T-helper 2 cell treated with Interferon-gamma antibody and Interleukin-4, amounts not matched to agents 5 μg/mL and 100 μg/mL, for 36 hours (primary cell): ENCODE results near the gene DPP7.

Experiments
- DNase-seq: peaks from one replicate; pipeline ENCODE4 v3.0.0; 2021; ENCODE audit warnings: low spot score
- H3K27ac Mint-ChIP-seq: one replicate; pipeline ENCODE4 v1.8.0; 2021; ENCODE audit warnings: mild to moderate bottlenecking, mixed read lengths
- H3K27me3 Mint-ChIP-seq: one replicate; pipeline ENCODE4 v1.8.0; 2021; ENCODE audit warnings: low read depth, mixed read lengths
- H3K36me3 Mint-ChIP-seq: one replicate; pipeline ENCODE4 v1.8.0; 2021; ENCODE audit warnings: low read depth, mixed read lengths
- H3K4me1 Mint-ChIP-seq: one replicate; pipeline ENCODE4 v1.8.0; 2021; ENCODE audit warnings: low read depth, mixed read lengths
- H3K4me3 Mint-ChIP-seq: one replicate; pipeline ENCODE4 v1.8.0; 2022; ENCODE audit warnings: mild to moderate bottlenecking, moderate library complexity, mixed read lengths
- H3K9me3 Mint-ChIP-seq: one replicate; pipeline ENCODE4 v1.8.0; 2021; ENCODE audit warnings: mixed read lengths

The DPP7 gene

DNA sequence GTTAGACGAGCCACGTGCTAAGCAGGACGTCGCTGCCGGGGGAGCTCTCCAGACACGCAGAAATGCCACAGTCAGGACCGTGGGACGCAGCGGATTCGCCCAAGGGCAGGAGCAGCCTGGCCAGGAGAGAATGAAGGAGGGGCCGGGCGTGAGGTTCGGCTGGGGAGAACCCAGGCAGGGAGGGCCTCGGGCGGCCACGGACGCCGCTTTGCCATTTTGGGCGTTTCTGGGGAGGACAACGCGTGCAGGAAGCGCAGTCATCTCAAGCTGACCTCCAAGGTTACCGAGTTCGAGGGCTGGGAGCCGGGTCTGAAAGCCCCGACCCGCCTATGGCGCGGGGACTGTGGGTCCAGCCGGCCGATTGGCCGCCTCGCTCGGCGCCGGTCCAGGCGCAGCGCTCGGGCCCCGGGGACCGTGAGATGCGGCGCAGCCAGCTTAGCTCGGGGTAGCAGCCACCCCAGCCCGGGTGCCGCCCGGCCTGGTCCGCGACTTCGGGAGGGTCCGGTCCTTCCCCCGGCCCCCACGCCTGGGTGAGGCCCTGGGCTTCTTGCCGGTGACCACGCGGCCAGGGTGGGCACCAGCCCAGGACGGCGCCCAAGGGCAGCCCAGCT is 28.5 kb downstream of the DPP7 start:
- H3K36me3 Mint-ChIP-seq: peaks cover 19% of the 10 kb centered on the region
- H3K9me3 Mint-ChIP-seq: no peaks in the 10 kb centered on the region
- peak; percentile 47 for DNase-seq
- no peaks in the 10 kb centered on the region for H3K27me3 Mint-ChIP-seq
- peak overlapping the region; percentile 90 for H3K4me3 Mint-ChIP-seq
- peaks cover 25% of the 10 kb centered on the region for H3K4me1 Mint-ChIP-seq
- H3K27ac Mint-ChIP-seq: peak overlapping the region; percentile 97

DNA sequence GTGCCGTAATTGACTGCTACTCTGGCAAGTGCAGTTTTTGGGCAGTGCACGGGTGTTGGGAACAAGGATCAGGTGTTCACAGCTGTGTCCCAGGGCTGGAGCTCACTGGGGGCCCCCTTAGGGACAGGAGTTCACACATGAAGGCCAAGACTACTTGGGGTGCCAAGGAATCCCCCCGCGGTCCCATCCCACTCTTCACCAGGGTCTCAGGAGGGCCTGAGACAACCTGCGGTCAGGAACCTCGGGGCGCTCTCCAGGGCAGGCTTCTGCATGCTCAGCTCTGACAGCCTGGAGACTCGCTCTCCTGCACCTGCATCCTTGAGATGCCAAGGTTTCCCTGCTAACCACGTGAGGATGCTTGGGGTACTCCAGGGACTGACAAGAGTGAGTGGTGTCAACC is 30.0 kb downstream of the DPP7 start:
- H3K27me3 Mint-ChIP-seq: no peaks in the 10 kb centered on the region
- peaks cover 17% of the 10 kb centered on the region for H3K36me3 Mint-ChIP-seq
- H3K27ac Mint-ChIP-seq: no peak overlapping the region
- H3K9me3 Mint-ChIP-seq: no peaks in the 10 kb centered on the region
- no peak overlapping the region for H3K4me3 Mint-ChIP-seq
- peaks cover 25% of the 10 kb centered on the region for H3K4me1 Mint-ChIP-seq
- DNase-seq: no peak

DNA sequence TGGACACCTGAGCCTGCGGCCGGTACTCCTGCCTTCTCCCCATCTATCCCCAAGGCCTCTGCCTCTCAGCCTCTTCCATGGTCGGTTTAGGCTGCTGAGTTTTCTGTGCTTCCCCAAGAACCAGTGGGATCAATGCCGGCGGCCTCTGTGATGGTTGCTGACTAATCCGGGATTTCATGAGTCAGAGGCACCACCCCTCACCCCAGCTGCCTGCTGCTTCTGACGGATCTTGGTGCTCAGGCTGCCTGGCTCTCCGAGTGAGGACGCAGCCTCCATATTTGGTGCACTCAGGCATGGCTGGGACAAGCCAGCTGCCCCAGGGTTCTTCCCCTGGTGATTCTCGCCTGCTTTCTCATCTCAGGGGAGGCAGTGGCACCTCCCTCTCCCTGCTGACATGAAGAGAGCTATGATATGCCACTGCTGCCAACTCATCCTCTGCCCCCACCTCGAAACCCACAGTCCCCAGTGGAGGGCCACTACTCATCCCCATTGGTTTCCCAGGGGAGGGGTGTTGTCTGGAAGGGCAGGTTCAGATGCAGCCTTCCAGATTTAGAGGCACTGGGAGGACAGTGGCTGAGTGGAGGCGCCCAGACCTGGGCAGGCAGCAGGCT is 31.0 kb downstream of the DPP7 start:
- H3K36me3 Mint-ChIP-seq: peaks cover 12% of the 10 kb centered on the region
- no peak overlapping the region for H3K27ac Mint-ChIP-seq
- no peak overlapping the region for H3K4me3 Mint-ChIP-seq
- H3K9me3 Mint-ChIP-seq: no peaks in the 10 kb centered on the region
- DNase-seq: no peak
- H3K27me3 Mint-ChIP-seq: no peaks in the 10 kb centered on the region
- H3K4me1 Mint-ChIP-seq: peaks cover 19% of the 10 kb centered on the region

DNA sequence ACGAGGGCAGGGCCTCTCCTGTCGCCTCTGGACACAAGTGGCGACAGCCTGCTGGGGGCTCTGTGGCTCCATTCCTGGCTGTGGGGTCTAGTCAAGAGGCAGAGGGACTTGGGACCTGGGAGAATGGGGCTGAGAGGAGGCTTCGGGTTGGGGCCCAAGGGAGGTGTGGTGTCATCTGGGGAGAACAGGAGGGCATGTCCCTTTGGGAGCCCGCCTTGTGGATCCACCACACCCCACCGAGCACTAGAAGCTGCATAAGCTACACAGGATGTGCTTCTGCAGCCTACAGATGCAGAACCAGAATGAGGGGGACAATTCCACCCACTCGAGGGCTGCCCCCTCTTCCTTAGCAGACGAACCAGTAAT is 31.6 kb downstream of the DPP7 start:
- peaks cover 9% of the 10 kb centered on the region for H3K36me3 Mint-ChIP-seq
- peaks cover 13% of the 10 kb centered on the region for H3K4me1 Mint-ChIP-seq
- no peak overlapping the region for H3K27ac Mint-ChIP-seq
- no peaks in the 10 kb centered on the region for H3K27me3 Mint-ChIP-seq
- no peak for DNase-seq
- no peak overlapping the region for H3K4me3 Mint-ChIP-seq
- H3K9me3 Mint-ChIP-seq: no peaks in the 10 kb centered on the region

DNA sequence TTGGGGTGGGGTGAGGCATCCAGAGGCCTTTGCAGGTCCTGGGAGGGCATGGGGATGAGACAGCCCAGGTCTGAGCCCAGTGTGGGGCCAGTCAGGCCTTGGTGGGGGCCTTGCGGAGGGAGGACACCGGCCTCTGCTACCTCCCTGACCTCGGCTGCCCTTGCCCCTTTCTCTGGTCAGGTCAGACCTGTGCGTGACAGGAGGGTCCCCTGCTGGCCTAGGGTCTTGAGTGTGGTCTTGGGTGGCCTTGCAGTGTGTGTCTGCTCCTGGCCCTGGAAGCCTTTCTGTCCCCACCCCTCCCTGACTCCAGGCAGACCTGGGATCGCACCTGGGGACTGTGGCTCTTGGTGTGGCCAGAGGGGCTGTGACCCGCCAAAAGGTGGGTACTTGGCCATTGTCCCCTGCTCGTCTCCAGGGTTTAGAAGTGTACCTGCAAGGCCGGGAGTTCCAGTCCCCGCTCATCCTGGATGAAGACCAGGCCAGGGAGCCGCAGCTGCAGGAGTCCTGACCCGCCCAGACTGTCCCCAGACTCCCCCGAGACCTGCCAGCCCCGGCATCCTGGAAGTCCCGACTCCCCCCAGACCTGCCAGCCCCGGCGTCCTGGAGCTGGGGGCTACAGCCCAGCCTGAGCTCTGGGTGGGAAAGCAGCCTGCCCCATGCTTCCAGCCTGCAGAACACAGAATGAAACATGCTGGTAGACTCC is 32.2 kb downstream of the DPP7 start:
- peaks cover 9% of the 10 kb centered on the region for H3K36me3 Mint-ChIP-seq

DNA sequence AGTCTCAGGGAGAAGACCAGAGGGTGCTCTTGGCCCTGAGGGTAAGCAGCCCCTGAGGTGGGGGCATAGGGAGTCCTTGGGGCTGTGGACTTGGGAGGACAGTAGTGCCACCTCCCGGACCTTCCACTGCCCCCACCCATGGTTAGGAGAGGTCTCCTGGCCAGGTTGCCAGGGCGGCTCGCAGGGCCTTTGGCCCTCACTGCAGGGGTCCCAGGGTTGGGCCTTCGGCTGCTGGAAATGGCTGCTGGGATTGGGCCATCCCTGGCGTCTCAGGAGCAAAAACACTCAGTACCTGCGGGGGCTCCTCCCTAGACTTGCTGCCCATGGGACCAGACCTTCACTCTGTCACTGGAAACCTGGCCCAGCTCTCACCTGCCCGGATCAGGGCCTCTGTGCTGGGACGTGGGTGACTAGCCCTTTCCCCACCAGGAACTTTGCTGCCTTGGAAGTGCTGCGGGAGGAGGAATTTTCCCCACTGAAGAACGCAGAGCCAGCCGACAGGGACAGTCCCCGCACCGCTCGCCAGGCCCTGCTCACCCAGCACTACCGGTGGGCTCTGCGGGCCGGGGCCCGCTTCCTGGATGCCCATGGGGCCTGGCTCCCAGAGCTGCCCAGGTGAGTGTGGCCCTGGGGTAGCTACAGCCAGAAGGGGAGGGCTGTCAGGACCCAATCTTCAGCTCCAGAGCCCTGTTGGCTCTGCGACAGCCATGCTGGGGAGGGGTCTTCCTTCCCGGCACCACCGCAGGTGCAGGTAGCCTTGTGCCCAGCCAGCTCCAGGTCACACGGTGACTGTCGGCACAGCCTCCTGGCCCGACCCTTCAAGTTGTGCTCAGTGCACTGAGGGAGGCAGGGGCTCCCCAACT is 34.0 kb downstream of the DPP7 start:
- H3K27ac Mint-ChIP-seq: no peak overlapping the region

More for the DNA sequence above, 32.2 kb downstream of the DPP7 start:
- H3K27ac Mint-ChIP-seq: no peak overlapping the region
- no peak overlapping the region for H3K4me3 Mint-ChIP-seq
- no peak for DNase-seq
- no peaks in the 10 kb centered on the region for H3K9me3 Mint-ChIP-seq
- peaks cover 7% of the 10 kb centered on the region for H3K4me1 Mint-ChIP-seq
- H3K27me3 Mint-ChIP-seq: no peaks in the 10 kb centered on the region

DNA sequence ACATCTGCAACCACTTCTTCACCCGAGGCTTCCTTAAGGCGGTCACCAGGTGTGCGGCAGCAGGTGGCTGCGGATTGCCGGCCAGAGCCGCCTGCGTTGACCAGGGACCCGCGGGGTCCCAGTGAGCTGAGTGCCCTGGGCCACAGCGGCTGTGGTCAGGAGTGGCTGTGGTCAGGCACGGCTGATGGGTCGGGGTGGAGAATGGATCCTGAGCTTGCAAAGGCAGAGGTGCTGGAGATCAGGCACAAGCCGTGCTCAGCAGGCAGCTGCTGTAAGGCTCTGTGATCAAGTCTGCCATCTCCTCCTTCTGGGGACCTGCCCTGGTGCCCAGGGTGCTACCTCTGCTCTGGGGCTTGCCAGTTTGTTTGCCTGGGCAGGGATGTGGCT is 35.1 kb downstream of the DPP7 start:
- H3K27ac Mint-ChIP-seq: no peak overlapping the region
- no peak overlapping the region for H3K4me3 Mint-ChIP-seq
- H3K36me3 Mint-ChIP-seq: peaks cover 9% of the 10 kb centered on the region
- no peaks in the 10 kb centered on the region for H3K27me3 Mint-ChIP-seq
- H3K4me1 Mint-ChIP-seq: peaks cover 4% of the 10 kb centered on the region
- H3K9me3 Mint-ChIP-seq: no peaks in the 10 kb centered on the region
- no peak for DNase-seq

More for the DNA sequence above, 34.0 kb downstream of the DPP7 start:
- Mint-ChIP-seq H3K27me3 (no peaks in the 10 kb centered on the region), H3K36me3 (peaks cover 9% of the 10 kb centered on the region), H3K4me1 (peaks cover 3% of the 10 kb centered on the region), H3K9me3 (no peaks in the 10 kb centered on the region), H3K4me3 (no peak overlapping the region)
- DNase-seq: no peak

DNA sequence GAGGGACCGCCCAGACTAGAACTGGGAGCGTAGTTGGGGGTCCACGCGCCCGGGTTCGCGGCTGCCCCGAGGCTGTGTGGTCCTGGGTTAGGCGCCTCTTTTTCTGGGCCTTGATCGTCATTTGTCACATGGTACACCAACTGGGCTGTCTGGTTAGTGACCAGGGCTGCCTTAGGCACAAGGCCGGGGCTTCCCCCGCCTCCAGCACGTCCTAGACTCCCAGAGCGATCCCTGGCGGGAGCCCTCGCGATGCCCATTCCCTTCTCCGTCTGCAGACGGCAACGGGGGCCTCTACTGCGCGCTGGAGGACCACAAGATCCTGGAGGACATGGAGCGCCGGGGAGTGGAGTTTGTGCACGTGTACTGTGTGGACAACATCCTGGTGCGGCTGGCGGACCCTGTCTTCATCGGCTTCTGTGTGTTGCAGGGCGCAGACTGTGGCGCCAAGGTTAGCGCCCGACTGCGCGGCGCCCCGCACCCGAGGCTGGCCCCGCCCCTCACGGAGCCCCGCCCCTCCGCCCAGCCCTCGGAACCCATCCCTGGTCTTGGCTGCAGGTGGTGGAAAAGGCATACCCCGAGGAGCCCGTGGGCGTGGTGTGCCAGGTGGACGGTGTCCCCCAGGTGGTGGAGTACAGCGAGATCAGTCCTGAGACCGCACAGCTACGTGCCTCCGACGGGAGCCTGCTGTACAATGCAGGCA is 35.7 kb downstream of the DPP7 start:
- H3K27me3 Mint-ChIP-seq: no peaks in the 10 kb centered on the region
- peaks cover 4% of the 10 kb centered on the region for H3K4me1 Mint-ChIP-seq
- no peak overlapping the region for H3K27ac Mint-ChIP-seq
- H3K36me3 Mint-ChIP-seq: peaks cover 9% of the 10 kb centered on the region
- H3K4me3 Mint-ChIP-seq: peak overlapping the region; percentile 72
- H3K9me3 Mint-ChIP-seq: no peaks in the 10 kb centered on the region
- no peak for DNase-seq

DNA sequence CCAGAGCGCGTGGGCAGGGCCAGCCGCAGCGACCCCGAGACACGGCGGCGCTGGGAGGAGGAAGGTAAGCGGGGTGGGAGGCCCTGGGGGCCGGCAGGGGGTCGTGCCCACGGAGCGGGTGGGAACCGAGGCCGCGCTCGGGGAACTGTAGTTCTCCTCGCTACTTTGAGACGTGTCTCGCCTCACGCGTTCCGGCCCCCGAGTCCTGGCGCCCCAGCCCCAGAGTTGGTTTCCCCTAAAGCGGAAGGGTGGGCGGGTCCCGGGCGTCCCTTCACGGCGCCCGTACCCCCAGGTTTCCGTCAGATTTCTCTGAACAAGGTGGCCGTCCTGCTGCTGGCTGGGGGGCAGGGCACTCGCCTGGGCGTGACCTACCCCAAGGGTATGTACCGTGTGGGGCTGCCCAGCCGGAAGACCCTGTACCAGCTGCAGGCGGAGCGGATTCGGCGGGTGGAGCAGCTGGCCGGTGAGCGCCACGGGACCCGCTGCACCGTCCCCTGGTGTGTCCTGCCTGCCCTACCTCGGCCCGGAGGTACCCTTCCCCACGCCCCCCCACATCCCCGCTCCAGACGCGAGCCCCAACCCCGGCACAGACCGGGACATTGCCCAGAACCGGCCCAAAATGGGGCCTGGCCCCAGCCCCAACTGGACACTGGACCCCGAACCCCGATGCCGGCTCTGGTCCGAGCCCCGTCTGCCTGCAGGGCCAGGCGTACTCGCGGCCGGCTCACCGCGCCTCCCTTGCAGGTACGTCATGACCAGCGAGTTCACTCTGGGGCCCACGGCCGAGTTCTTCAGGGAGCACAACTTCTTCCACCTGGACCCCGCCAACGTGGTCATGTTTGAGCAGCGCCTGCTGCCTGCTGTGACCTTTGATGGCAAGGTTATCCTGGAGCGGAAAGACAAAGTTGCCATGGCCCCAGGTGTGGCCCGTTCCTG is 36.5 kb downstream of the DPP7 start:
- Mint-ChIP-seq H3K27ac (peak overlapping the region; percentile 55), H3K27me3 (no peaks in the 10 kb centered on the region), H3K4me1 (peaks cover 4% of the 10 kb centered on the region), H3K4me3 (peak overlapping the region; percentile 72), H3K36me3 (peaks cover 9% of the 10 kb centered on the region), H3K9me3 (no peaks in the 10 kb centered on the region)
- no peak for DNase-seq

DNA sequence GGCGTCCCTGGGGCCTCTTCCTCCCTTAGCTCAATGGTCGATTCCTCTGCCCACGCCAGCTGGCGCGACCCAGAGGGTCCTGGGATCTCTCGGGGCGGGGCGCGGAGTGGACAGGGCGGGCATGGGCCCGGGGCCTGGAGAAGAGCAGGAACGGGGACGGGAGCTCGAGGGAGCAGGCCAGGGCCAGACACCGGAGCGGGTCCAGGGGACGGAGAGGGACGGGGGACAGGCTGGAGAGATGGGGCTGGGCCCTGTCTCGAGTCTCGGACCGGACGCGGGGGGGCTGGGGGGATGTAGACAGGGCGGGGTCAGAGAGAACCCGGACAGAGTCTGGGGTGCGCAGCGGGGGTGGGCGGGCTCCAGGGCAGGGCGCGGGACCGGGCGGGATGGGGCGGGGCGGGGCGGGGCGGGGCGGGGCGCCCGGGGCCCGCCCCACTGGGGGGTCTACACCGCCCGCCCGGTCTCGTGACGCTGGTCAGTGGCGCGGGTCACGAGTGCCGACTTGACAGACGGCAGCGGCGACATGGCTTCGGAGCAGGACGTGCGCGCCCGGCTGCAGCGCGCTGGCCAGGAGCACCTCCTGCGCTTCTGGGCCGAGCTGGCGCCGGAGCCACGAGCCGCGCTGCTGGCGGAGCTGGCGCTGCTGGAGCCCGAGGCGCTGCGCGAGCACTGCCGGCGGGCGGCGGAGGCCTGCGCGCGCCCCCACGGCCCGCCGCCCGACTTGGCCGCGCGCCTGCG is 37.4 kb downstream of the DPP7 start, which contains the start of gene UAP1L1:
Gene UAP1L1, plus strand, starts transcription at position 508 of the 738 bp plus-strand sequence. Its CDS starts 16 bp downstream, at position 524.
- peak within 1 kb of the TSS; percentile 72 for H3K4me3 Mint-ChIP-seq
- no peaks in the 10 kb centered on the region for H3K27me3 Mint-ChIP-seq
- H3K36me3 Mint-ChIP-seq: peaks cover 9% of the 10 kb centered on the region
- peak; percentile 69 for DNase-seq
- H3K9me3 Mint-ChIP-seq: no peaks in the 10 kb centered on the region
- H3K27ac Mint-ChIP-seq: peak within 1 kb of the TSS; percentile 55
- peaks cover 5% of the 10 kb centered on the region for H3K4me1 Mint-ChIP-seq

DNA sequence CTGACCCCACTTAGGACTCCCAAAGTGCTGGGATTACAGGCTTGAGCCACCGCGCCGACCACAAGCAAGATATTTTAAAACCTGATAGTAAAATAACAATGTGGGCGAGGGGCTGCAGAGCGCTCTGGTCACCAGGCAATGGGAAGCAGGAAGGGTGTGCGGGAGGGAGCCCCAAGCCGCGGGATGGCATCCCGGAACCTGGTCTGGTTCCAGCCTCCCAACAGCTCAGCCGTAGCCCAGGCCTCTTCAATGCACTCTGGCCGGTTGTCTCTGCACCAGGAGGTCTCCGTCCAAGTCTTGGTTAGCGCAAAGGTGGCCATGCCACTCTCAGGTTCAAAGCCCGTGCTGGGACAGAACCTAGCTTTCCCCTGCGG is 37.9 kb downstream of the DPP7 start:
- Mint-ChIP-seq H3K27me3 (no peaks in the 10 kb centered on the region), H3K4me1 (peaks cover 7% of the 10 kb centered on the region), H3K4me3 (peak overlapping the region; percentile 62), H3K36me3 (peaks cover 6% of the 10 kb centered on the region), H3K9me3 (no peaks in the 10 kb centered on the region), H3K27ac (no peak overlapping the region)
- no peak for DNase-seq

DNA sequence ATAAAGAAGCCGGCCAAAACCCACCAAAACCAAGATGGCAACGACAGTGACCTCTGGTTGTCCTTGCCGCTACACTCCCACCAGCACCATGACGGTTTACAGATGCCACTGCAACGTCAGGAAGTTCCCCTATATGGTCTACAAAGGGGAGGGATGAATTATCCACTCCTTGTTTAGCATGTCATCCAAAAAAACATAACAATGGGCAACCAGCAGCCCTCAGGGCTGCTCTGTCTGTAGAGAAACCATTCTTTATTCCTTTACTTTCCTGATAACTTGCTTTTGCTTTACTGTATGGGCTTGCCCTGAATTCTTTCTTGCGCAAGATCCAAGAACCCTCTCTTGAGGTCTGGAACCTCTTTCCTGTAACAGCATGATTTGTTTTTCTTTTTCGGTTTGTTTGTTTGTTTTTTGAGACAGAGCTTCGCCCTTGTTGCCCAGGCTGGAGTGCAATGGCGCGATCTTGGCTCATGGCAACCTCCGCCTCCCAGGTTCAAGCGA is 39.2 kb downstream of the DPP7 start:
- no peak for DNase-seq
- Mint-ChIP-seq H3K27ac (no peak overlapping the region), H3K4me3 (no peak overlapping the region)

More for the DNA sequence above, 39.2 kb downstream of the DPP7 start:
- Mint-ChIP-seq H3K9me3 (no peaks in the 10 kb centered on the region), H3K36me3 (peaks cover 3% of the 10 kb centered on the region), H3K4me1 (peaks cover 17% of the 10 kb centered on the region), H3K27me3 (no peaks in the 10 kb centered on the region)
